MG63 (cell line): ENCODE measurements around the gene NAV2. TPM values are rescaled to one million over a fixed set of nuclear protein-coding genes. Genes with fewer than 3 reads are reported as not detected.

Experiments
- DNase-seq: peaks from one replicate; pipeline ENCODE4 v3.0.0-alpha.2; 2020
- H3K27me3 ChIP-seq: fragments of 250-450 bp; sonication (Bioruptor Pico); 2 replicates; pipeline ENCODE4 v1.5.1; 2020; ENCODE audit warnings: mild to moderate bottlenecking, moderate library complexity
- H3K36me3 ChIP-seq: fragments of 250-450 bp; sonication (Bioruptor Pico); 2 replicates; pipeline ENCODE4 v1.5.1; 2020; ENCODE audit warnings: mild to moderate bottlenecking, moderate library complexity
- H3K4me3 ChIP-seq: fragments of 250-450 bp; sonication (Bioruptor Pico); 2 replicates; pipeline ENCODE4 v1.5.1; 2020; ENCODE audit warnings: mild to moderate bottlenecking, moderate library complexity
- H3K9me3 ChIP-seq: fragments of 250-450 bp; sonication (Bioruptor Pico); 2 replicates; pipeline ENCODE4 v1.5.1; 2020; ENCODE audit warnings: mild to moderate bottlenecking, moderate library complexity
- total RNA-seq: library from RNA; depleted of rRNA; stranded (reverse); fragments of >200 nt; shearing (Covaris generic); gene quantifications from 2 replicates; pipeline ENCODE4 v1.2.3, GENCODE V29; 2014; ENCODE audit warnings: low replicate concordance

The NAV2 gene
- total RNA-seq, 1 experiment from 2014 or later, result 3.7 TPM

- Histone ChIP-seq H3K4me3 (no peak overlapping the region), H3K27me3 (no peaks in the 10 kb centered on the region), H3K9me3 (no peaks in the 10 kb centered on the region), H3K36me3 (peaks cover 76% of the 10 kb centered on the region)
- no peak for DNase-seq
These were observed 130.4 kb downstream of the NAV2 start for GRCh38 chr11:19843079-19843478.

GRCh38 chr11:19844012-19844411, 131.4 kb downstream of the NAV2 start:
- Histone ChIP-seq H3K9me3 (no peaks in the 10 kb centered on the region), H3K27me3 (no peaks in the 10 kb centered on the region), H3K36me3 (peaks cover 81% of the 10 kb centered on the region), H3K4me3 (no peak overlapping the region)
- DNase-seq, result no peak

GRCh38 chr11:19844806-19845205, 132.2 kb downstream of the NAV2 start:
- no peak for DNase-seq
- no peaks in the 10 kb centered on the region for H3K27me3 ChIP-seq
- H3K9me3 ChIP-seq, result no peaks in the 10 kb centered on the region
- H3K36me3 ChIP-seq, result peaks cover 83% of the 10 kb centered on the region
- H3K4me3 ChIP-seq, result no peak overlapping the region

GRCh38 chr11:19845626-19846025, 133.0 kb downstream of the NAV2 start:
- no peak for DNase-seq
- Histone ChIP-seq H3K4me3 (no peak overlapping the region), H3K27me3 (no peaks in the 10 kb centered on the region), H3K9me3 (no peaks in the 10 kb centered on the region), H3K36me3 (peaks cover 86% of the 10 kb centered on the region)

GRCh38 chr11:19846654-19847305, 134.1 kb downstream of the NAV2 start:
- no peak for DNase-seq
- Histone ChIP-seq H3K4me3 (no peak overlapping the region), H3K9me3 (no peaks in the 10 kb centered on the region), H3K36me3 (peaks cover 86% of the 10 kb centered on the region), H3K27me3 (no peaks in the 10 kb centered on the region)

GRCh38 chr11:19848219-19848618, 135.6 kb downstream of the NAV2 start:
- Histone ChIP-seq H3K9me3 (no peaks in the 10 kb centered on the region), H3K36me3 (peaks cover 85% of the 10 kb centered on the region), H3K4me3 (no peak overlapping the region), H3K27me3 (no peaks in the 10 kb centered on the region)
- DNase-seq, result no peak

GRCh38 chr11:19849107-19849789, 136.6 kb downstream of the NAV2 start:
- Histone ChIP-seq H3K27me3 (no peaks in the 10 kb centered on the region), H3K9me3 (no peaks in the 10 kb centered on the region), H3K4me3 (no peak overlapping the region), H3K36me3 (peaks cover 86% of the 10 kb centered on the region)
- DNase-seq, result no peak

GRCh38 chr11:19849947-19850593, 137.4 kb downstream of the NAV2 start:
- no peaks in the 10 kb centered on the region for H3K27me3 ChIP-seq
- no peak overlapping the region for H3K4me3 ChIP-seq
- no peak for DNase-seq
- no peaks in the 10 kb centered on the region for H3K9me3 ChIP-seq
- peaks cover 83% of the 10 kb centered on the region for H3K36me3 ChIP-seq

GRCh38 chr11:19852288-19852687, 139.7 kb downstream of the NAV2 start:
- Histone ChIP-seq H3K36me3 (peaks cover 79% of the 10 kb centered on the region), H3K4me3 (no peak overlapping the region), H3K9me3 (no peaks in the 10 kb centered on the region), H3K27me3 (no peaks in the 10 kb centered on the region)
- DNase-seq, result no peak

GRCh38 chr11:19853016-19853415, 140.4 kb downstream of the NAV2 start:
- peaks cover 79% of the 10 kb centered on the region for H3K36me3 ChIP-seq
- H3K4me3 ChIP-seq, result no peak overlapping the region
- H3K27me3 ChIP-seq, result no peaks in the 10 kb centered on the region
- no peaks in the 10 kb centered on the region for H3K9me3 ChIP-seq
- DNase-seq, result no peak

- no peak for DNase-seq
- H3K36me3 ChIP-seq, result peaks cover 79% of the 10 kb centered on the region
- H3K9me3 ChIP-seq, result no peaks in the 10 kb centered on the region
- H3K4me3 ChIP-seq, result no peak overlapping the region
- no peaks in the 10 kb centered on the region for H3K27me3 ChIP-seq
These were observed 141.3 kb downstream of the NAV2 start for GRCh38 chr11:19853920-19854319.

GRCh38 chr11:19861171-19861570, 148.5 kb downstream of the NAV2 start:
- DNase-seq, result no peak
- H3K27me3 ChIP-seq, result no peaks in the 10 kb centered on the region
- H3K9me3 ChIP-seq, result no peaks in the 10 kb centered on the region
- peaks cover 57% of the 10 kb centered on the region for H3K36me3 ChIP-seq
- no peak overlapping the region for H3K4me3 ChIP-seq

GRCh38 chr11:19862091-19862490, 149.5 kb downstream of the NAV2 start:
- Histone ChIP-seq H3K27me3 (no peaks in the 10 kb centered on the region), H3K4me3 (no peak overlapping the region)

GRCh38 chr11:19864141-19865140, 151.8 kb downstream of the NAV2 start:
- H3K9me3 ChIP-seq, result no peaks in the 10 kb centered on the region
- no peak overlapping the region for H3K4me3 ChIP-seq
- peaks cover 42% of the 10 kb centered on the region for H3K36me3 ChIP-seq
- DNase-seq, result no peak
- H3K27me3 ChIP-seq, result no peaks in the 10 kb centered on the region

More at GRCh38 chr11:19862091-19862490, 149.5 kb downstream of the NAV2 start:
- H3K36me3 ChIP-seq, result peaks cover 50% of the 10 kb centered on the region
- no peaks in the 10 kb centered on the region for H3K9me3 ChIP-seq
- no peak for DNase-seq

- Histone ChIP-seq H3K4me3 (no peak overlapping the region), H3K36me3 (peaks cover 58% of the 10 kb centered on the region), H3K9me3 (no peaks in the 10 kb centered on the region), H3K27me3 (no peaks in the 10 kb centered on the region)
- no peak for DNase-seq
These were observed 153.4 kb downstream of the NAV2 start for GRCh38 chr11:19866037-19866436.

- Histone ChIP-seq H3K27me3 (no peaks in the 10 kb centered on the region), H3K36me3 (peaks cover 63% of the 10 kb centered on the region), H3K9me3 (no peaks in the 10 kb centered on the region), H3K4me3 (no peak overlapping the region)
- no peak for DNase-seq
These were observed 153.9 kb downstream of the NAV2 start for GRCh38 chr11:19866521-19866920.

GRCh38 chr11:19867064-19867463, 154.4 kb downstream of the NAV2 start:
- Histone ChIP-seq H3K27me3 (no peaks in the 10 kb centered on the region), H3K9me3 (no peaks in the 10 kb centered on the region), H3K4me3 (no peak overlapping the region), H3K36me3 (peaks cover 68% of the 10 kb centered on the region)
- DNase-seq, result no peak
